HEK293 (cell line): ENCODE results near the gene SLC29A3.

Experiments
- CTCF ChIA-PET: fragments of 350-600 bp; formaldehyde crosslinking; extraction: SDS; loops from one replicate; lab custom pipeline; 2021; ENCODE audit warnings: antibody characterized with exemption; lab: Yijun Ruan, JAX
- POLR2A ChIA-PET: fragments of 300-600 bp; formaldehyde crosslinking; extraction: SDS; loops from one replicate; lab custom pipeline; 2020; ENCODE audit warnings: antibody characterized with exemption, inconsistent platforms; lab: Yijun Ruan, JAX
- H3K27ac ChIP-seq: fragments of 200-500 bp; sonication (Bioruptor generic); 2 replicates; pipeline ENCODE4 v1.5.1; 2014; ENCODE audit warnings: low read depth, low read length, control low read depth, inconsistent platforms; ENCODE audit errors: extremely low read depth
- H3K36me3 ChIP-seq, 2 experiments: fragments of 200-500 bp in 1 of 2; sonication (Bioruptor generic) in 1 of 2; 1 replicate in 1 of 2; 2 replicates in 1 of 2; pipeline ENCODE4 v1.5.1; 2014 to 2017; ENCODE audit warnings: inconsistent platforms in 2 of 2, low read length in 2 of 2; ENCODE audit not compliant: control insufficient read depth in 2 of 2, insufficient read depth in 1 of 2
- H3K4me1 ChIP-seq: fragments of 200-500 bp; sonication (Bioruptor generic); 2 replicates; pipeline ENCODE4 v1.5.1; 2014; ENCODE audit warnings: mild to moderate bottlenecking, low read length, inconsistent platforms; ENCODE audit not compliant: control insufficient read depth, insufficient read depth
- H3K4me3 ChIP-seq: 2 replicates; pipeline ENCODE4 v1.5.1; 2011; ENCODE audit warnings: low read depth, mild to moderate bottlenecking, control low read depth, low read length, moderate library complexity
- H3K9me3 ChIP-seq: fragments of 200-500 bp; sonication (Bioruptor generic); 2 replicates; pipeline ENCODE4 v1.5.1; 2014; ENCODE audit warnings: low read depth, low read length, inconsistent platforms; ENCODE audit not compliant: control insufficient read depth, insufficient read depth
- GFI1B ChIP-seq: fragments of 450-650 bp; formaldehyde crosslinking; IDR thresholded peaks from 2 replicates; pipeline ENCODE4 v1.5.1; 2016; ENCODE audit warnings: missing biosample characterization, missing genetic modification characterization
- KLF9 ChIP-seq: fragments of 450-650 bp; formaldehyde crosslinking; IDR thresholded peaks from 2 replicates; pipeline ENCODE4 v1.5.1; 2016; ENCODE audit warnings: missing biosample characterization, missing genetic modification characterization, low read depth
- PATZ1 ChIP-seq: fragments of 450-650 bp; formaldehyde crosslinking; IDR thresholded peaks from 2 replicates; pipeline ENCODE4 v1.5.1; 2016; ENCODE audit warnings: missing biosample characterization, missing genetic modification characterization
- RBAK ChIP-seq: fragments of 450-650 bp; formaldehyde crosslinking; IDR thresholded peaks from 2 replicates; pipeline ENCODE4 v1.5.1; 2016; ENCODE audit warnings: missing biosample characterization, missing genetic modification characterization
- REST ChIP-seq: fragments of 450-650 bp; formaldehyde crosslinking; IDR thresholded peaks from 2 replicates; pipeline ENCODE4 v1.5.1; 2016; ENCODE audit warnings: missing biosample characterization, missing genetic modification characterization
- SETDB1 ChIP-seq: IDR thresholded peaks from one replicate; pipeline ENCODE4 v1.6.1; 2017; ENCODE audit warnings: mild to moderate bottlenecking, low read length, moderate library complexity, mixed read lengths; ENCODE audit not compliant: insufficient read length
- TRIM28 ChIP-seq: IDR thresholded peaks from 2 replicates; pipeline ENCODE4 v1.6.1; 2011; ENCODE audit warnings: low read length, control low read depth, borderline replicate concordance
- YY2 ChIP-seq: fragments of 450-650 bp; formaldehyde crosslinking; IDR thresholded peaks from 2 replicates; pipeline ENCODE4 v1.5.1; 2016; ENCODE audit warnings: missing biosample characterization, missing genetic modification characterization
- ZBTB48 ChIP-seq: fragments of 450-650 bp; formaldehyde crosslinking; IDR thresholded peaks from 2 replicates; pipeline ENCODE4 v1.5.1; 2016; ENCODE audit warnings: missing biosample characterization, missing genetic modification characterization
- ZBTB7A ChIP-seq: fragments of 450-650 bp; formaldehyde crosslinking; IDR thresholded peaks from 2 replicates; pipeline ENCODE4 v1.5.1; 2016; ENCODE audit warnings: low read depth, missing biosample characterization, missing genetic modification characterization
- ZNF132 ChIP-seq: fragments of 450-650 bp; formaldehyde crosslinking; IDR thresholded peaks from 2 replicates; pipeline ENCODE4 v1.5.1; 2017; ENCODE audit warnings: missing biosample characterization, missing genetic modification characterization, borderline replicate concordance
- ZNF140 ChIP-seq: fragments of 450-650 bp; formaldehyde crosslinking; IDR thresholded peaks from 2 replicates; pipeline ENCODE4 v1.5.1; 2016; ENCODE audit warnings: missing biosample characterization, missing genetic modification characterization
- ZNF2 ChIP-seq: fragments of 450-650 bp; formaldehyde crosslinking; IDR thresholded peaks from 2 replicates; pipeline ENCODE4 v1.5.1; 2016; ENCODE audit warnings: missing biosample characterization, missing genetic modification characterization
- ZNF248 ChIP-seq: fragments of 450-650 bp; formaldehyde crosslinking; IDR thresholded peaks from 2 replicates; pipeline ENCODE4 v1.5.1; 2017; ENCODE audit warnings: missing biosample characterization, missing genetic modification characterization
- ZNF311 ChIP-seq: fragments of 450-650 bp; formaldehyde crosslinking; IDR thresholded peaks from 2 replicates; pipeline ENCODE4 v1.5.1; 2017; ENCODE audit warnings: missing biosample characterization, missing genetic modification characterization, borderline replicate concordance
- ZNF521 ChIP-seq: fragments of 450-650 bp; formaldehyde crosslinking; IDR thresholded peaks from 2 replicates; pipeline ENCODE4 v1.5.1; 2017; ENCODE audit warnings: missing biosample characterization, mild to moderate bottlenecking, missing genetic modification characterization
- ZNF529 ChIP-seq: fragments of 450-650 bp; formaldehyde crosslinking; IDR thresholded peaks from 2 replicates; pipeline ENCODE4 v1.5.1; 2017; ENCODE audit warnings: missing genetic modification characterization, missing biosample characterization; ENCODE audit not compliant: insufficient replicate concordance
- ZNF548 ChIP-seq: fragments of 450-650 bp; formaldehyde crosslinking; IDR thresholded peaks from 2 replicates; pipeline ENCODE4 v1.5.1; 2016; ENCODE audit warnings: missing biosample characterization, missing genetic modification characterization
- ZNF549 ChIP-seq: fragments of 450-650 bp; IDR thresholded peaks from 2 replicates; pipeline ENCODE4 v1.5.1; 2018; ENCODE audit warnings: missing biosample characterization, missing genetic modification characterization, mild to moderate bottlenecking, inconsistent platforms, moderate library complexity
- ZNF558 ChIP-seq: fragments of 450-650 bp; formaldehyde crosslinking; IDR thresholded peaks from 2 replicates; pipeline ENCODE4 v1.5.1; 2016; ENCODE audit warnings: missing biosample characterization, missing genetic modification characterization
- ZNF645 ChIP-seq: fragments of 450-650 bp; formaldehyde crosslinking; IDR thresholded peaks from 2 replicates; pipeline ENCODE4; 2016; ENCODE audit warnings: missing biosample characterization, missing genetic modification characterization
- ZNF658 ChIP-seq: fragments of 450-650 bp; formaldehyde crosslinking; IDR thresholded peaks from 2 replicates; pipeline ENCODE4; 2016; ENCODE audit warnings: missing biosample characterization, missing genetic modification characterization
- ZNF664 ChIP-seq: fragments of 450-650 bp; formaldehyde crosslinking; IDR thresholded peaks from 2 replicates; pipeline ENCODE4 v1.5.1; 2016; ENCODE audit warnings: missing biosample characterization, missing genetic modification characterization
- ZNF843 ChIP-seq: fragments of 450-650 bp; formaldehyde crosslinking; IDR thresholded peaks from 2 replicates; pipeline ENCODE4 v1.5.1; 2016; ENCODE audit warnings: missing biosample characterization, missing genetic modification characterization
- ZXDB ChIP-seq: fragments of 450-650 bp; formaldehyde crosslinking; IDR thresholded peaks from 2 replicates; pipeline ENCODE4 v1.5.1; 2016; ENCODE audit warnings: missing biosample characterization, missing genetic modification characterization
- TF ChIP-seq, protein P1 (sequence below): fragments of 450-650 bp; formaldehyde crosslinking; IDR thresholded peaks from 2 replicates; pipeline ENCODE4 v1.5.1; 2016; ENCODE audit warnings: missing biosample characterization, missing genetic modification characterization
- TF ChIP-seq, protein P2 (sequence below): fragments of 450-650 bp; formaldehyde crosslinking; IDR thresholded peaks from 2 replicates; pipeline ENCODE4 v1.5.1; 2016; ENCODE audit warnings: missing biosample characterization, missing genetic modification characterization
- TF ChIP-seq, protein P3 (sequence below): fragments of 450-650 bp; formaldehyde crosslinking; IDR thresholded peaks from 2 replicates; pipeline ENCODE4 v1.5.1; 2017; ENCODE audit warnings: missing biosample characterization, missing genetic modification characterization

The SLC29A3 gene

DNA sequence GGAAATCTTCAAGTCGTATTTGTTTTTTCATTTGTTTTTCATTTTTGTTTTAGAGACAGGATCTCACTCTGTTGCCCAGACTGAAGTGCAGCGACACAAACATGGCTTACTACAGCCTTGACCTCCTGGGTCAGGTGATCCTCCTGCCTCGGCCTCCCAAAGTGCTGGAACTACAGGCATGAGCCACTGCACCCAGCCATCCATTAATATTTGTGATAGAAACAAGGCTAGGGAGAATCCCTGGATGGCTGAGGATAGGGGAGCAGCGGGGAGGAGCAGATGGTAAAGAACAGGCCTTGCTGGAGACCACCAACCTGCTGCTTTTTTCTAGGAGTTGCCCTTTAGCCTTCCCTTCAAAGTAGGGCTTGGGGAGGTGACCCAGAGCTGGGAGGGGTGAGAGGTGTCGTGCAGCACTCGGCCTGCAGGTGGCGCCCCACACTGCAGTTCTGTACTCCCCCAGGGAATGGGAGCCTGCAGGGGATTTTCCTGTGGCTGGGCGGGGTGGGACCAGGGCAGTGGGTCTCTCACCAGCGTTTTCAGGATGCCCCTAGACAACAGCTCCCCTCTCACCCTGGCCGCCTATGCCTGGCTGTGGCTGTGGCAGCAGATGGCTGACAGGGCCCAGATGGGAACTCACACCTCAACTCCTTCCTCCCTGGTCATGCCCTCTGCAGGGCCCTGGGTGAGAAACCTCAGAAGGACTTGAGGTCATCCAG is 65.1 kb downstream of the SLC29A3 start:
- no peak overlapping the region for H3K27ac ChIP-seq
- H3K4me3 ChIP-seq, result no peak overlapping the region
- CTCF ChIA-PET, result interaction anchor here (0.6 to 9.4 kb wide), 32 partner anchors 8 to 1339 kb away, joined by 3 to 86 read pairs (median 4); partner anchors contain the start of gene SLC29A3
- no peaks in the 10 kb centered on the region for H3K9me3 ChIP-seq
- POLR2A ChIA-PET, result interaction anchor here (0.7 kb wide), 2 partner anchors 64 to 175 kb away, joined by 3 read pairs; no protein-coding TSS in a partner anchor
- no peaks in the 10 kb centered on the region for H3K36me3 ChIP-seq
- no peaks in the 10 kb centered on the region for H3K4me1 ChIP-seq
- TF ChIP-seq ZNF558 (tag by site-specific recombination), result no peak
- TF ChIP-seq TRIM28, result no peak
- no peak for TF ChIP-seq ZNF549 (tag by site-specific recombination)
- TF ChIP-seq ZNF248 (tag by site-specific recombination), result no peak
- TF ChIP-seq, protein P1, sequence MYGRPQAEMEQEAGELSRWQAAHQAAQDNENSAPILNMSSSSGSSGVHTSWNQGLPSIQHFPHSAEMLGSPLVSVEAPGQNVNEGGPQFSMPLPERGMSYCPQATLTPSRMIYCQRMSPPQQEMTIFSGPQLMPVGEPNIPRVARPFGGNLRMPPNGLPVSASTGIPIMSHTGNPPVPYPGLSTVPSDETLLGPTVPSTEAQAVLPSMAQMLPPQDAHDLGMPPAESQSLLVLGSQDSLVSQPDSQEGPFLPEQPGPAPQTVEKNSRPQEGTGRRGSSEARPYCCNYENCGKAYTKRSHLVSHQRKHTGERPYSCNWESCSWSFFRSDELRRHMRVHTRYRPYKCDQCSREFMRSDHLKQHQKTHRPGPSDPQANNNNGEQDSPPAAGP (tag by site-specific recombination), result no peak
- TF ChIP-seq REST, result no peak
- TF ChIP-seq, protein P2, sequence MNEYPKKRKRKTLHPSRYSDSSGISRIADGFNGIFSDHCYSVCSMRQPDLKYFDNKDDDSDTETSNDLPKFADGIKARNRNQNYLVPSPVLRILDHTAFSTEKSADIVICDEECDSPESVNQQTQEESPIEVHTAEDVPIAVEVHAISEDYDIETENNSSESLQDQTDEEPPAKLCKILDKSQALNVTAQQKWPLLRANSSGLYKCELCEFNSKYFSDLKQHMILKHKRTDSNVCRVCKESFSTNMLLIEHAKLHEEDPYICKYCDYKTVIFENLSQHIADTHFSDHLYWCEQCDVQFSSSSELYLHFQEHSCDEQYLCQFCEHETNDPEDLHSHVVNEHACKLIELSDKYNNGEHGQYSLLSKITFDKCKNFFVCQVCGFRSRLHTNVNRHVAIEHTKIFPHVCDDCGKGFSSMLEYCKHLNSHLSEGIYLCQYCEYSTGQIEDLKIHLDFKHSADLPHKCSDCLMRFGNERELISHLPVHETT, result no peak
- no peak for TF ChIP-seq ZNF843
- no peak for TF ChIP-seq KLF9 (tag by site-specific recombination)
- TF ChIP-seq YY2 (tag by site-specific recombination), result no peak
- TF ChIP-seq ZNF140 (tag by site-specific recombination), result no peak
- TF ChIP-seq PATZ1 (tag by site-specific recombination), result peak; percentile 43
- peak; percentile 55; the same call in 1 of the 2 replicates for TF ChIP-seq ZNF2
- TF ChIP-seq ZNF311 (tag by site-specific recombination), result no peak
- no peak for TF ChIP-seq ZBTB48 (tag by site-specific recombination)
- TF ChIP-seq ZBTB7A (tag by site-specific recombination), result no peak
- no peak for TF ChIP-seq ZXDB
- TF ChIP-seq ZNF529 (tag by site-specific recombination), result no peak
- no peak for TF ChIP-seq ZNF521 (tag by site-specific recombination)
- no peak for TF ChIP-seq ZNF132 (tag by site-specific recombination)
- no peak for TF ChIP-seq ZNF658 (tag by site-specific recombination)
- TF ChIP-seq, protein P3, sequence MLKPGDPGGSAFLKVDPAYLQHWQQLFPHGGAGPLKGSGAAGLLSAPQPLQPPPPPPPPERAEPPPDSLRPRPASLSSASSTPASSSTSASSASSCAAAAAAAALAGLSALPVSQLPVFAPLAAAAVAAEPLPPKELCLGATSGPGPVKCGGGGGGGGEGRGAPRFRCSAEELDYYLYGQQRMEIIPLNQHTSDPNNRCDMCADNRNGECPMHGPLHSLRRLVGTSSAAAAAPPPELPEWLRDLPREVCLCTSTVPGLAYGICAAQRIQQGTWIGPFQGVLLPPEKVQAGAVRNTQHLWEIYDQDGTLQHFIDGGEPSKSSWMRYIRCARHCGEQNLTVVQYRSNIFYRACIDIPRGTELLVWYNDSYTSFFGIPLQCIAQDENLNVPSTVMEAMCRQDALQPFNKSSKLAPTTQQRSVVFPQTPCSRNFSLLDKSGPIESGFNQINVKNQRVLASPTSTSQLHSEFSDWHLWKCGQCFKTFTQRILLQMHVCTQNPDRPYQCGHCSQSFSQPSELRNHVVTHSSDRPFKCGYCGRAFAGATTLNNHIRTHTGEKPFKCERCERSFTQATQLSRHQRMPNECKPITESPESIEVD (tag by site-specific recombination), result no peak
- TF ChIP-seq ZNF664 (tag by site-specific recombination), result no peak
- TF ChIP-seq ZNF548 (tag by site-specific recombination), result no peak
- TF ChIP-seq GFI1B (tag by site-specific recombination), result no peak
- no peak for TF ChIP-seq SETDB1
- TF ChIP-seq RBAK (tag by site-specific recombination), result no peak
- TF ChIP-seq ZNF645, result no peak
